Left ventricle myocardium inferior (tissue), 1 donor: Measurements from ENCODE around the gene TRPM1. TPM values are rescaled to one million over a fixed set of nuclear protein-coding genes. Genes with fewer than 3 reads are reported as not detected.

Source experiments
- DNase-seq: peaks from one replicate; pipeline ENCODE4 v3.0.0-alpha.2; 2020
- H3K27ac ChIP-seq: fragments of 200-600 bp; replicated peaks from 2 replicates; pipeline ENCODE4 v1.8.0; 2021
- H3K27me3 ChIP-seq: fragments of 200-600 bp; 2 replicates; pipeline ENCODE4 v1.8.0; 2021; ENCODE audit warnings: low read depth
- H3K36me3 ChIP-seq: fragments of 200-600 bp; 2 replicates; pipeline ENCODE4 v1.8.0; 2021
- H3K4me1 ChIP-seq: fragments of 200-600 bp; 2 replicates; pipeline ENCODE4 v1.8.0; 2021
- H3K4me3 ChIP-seq: fragments of 200-600 bp; 2 replicates; pipeline ENCODE4 v1.8.0; 2021; ENCODE audit warnings: mild to moderate bottlenecking, moderate library complexity
- H3K9me3 ChIP-seq: fragments of 200-600 bp; replicated peaks from 2 replicates; pipeline ENCODE4 v1.8.0; 2021
- CTCF ChIP-seq: fragments of 200-600 bp; IDR thresholded peaks from 2 replicates; pipeline ENCODE4 v1.8.0; 2021; ENCODE audit warnings: antibody characterized with exemption, mild to moderate bottlenecking, borderline replicate concordance
- intact Hi-C: fragments of 100-400 bp; cut with micrococcal nuclease; formaldehyde crosslinking; loops from one replicate; pipeline ENCODE4 v1.11.0; 2022
- total RNA-seq: library from RNA; stranded (reverse); fragmentation: NEBNext Ultra II Directional; extraction: Animal tissue kit (Norgen Biotek cat#: 25700); gene quantifications from one replicate; pipeline ENCODE4 v1.2.1, GENCODE V29; 2021
- donor health status: DM: no; HTN: yes; CAD: no; lungs with severe emphysema.

TRPM1 gene
- total RNA-seq, 1 donor from 2014 or later, result not detected

- H3K27me3 ChIP-seq, result no peaks in the 10 kb centered on the region
- H3K9me3 ChIP-seq, result no peaks in the 10 kb centered on the region
- no peak for TF ChIP-seq CTCF
- DNase-seq, result no peak
- no peaks in the 10 kb centered on the region for H3K36me3 ChIP-seq
- intact Hi-C loops, result no loop called here
- H3K4me3 ChIP-seq, result peak overlapping the region; percentile 93
- peak overlapping the region; percentile 96 for H3K27ac ChIP-seq
- peaks cover 51% of the 10 kb centered on the region for H3K4me1 ChIP-seq
Measured at GRCh38 chr15:30992249-30992864, 109.2 kb downstream of the TRPM1 start.

- intact Hi-C loops, result no loop called here
- no peak for TF ChIP-seq CTCF
- peak; percentile 78 for DNase-seq
- Histone ChIP-seq H3K27me3 (no peaks in the 10 kb centered on the region), H3K4me1 (peaks cover 60% of the 10 kb centered on the region), H3K9me3 (no peaks in the 10 kb centered on the region), H3K27ac (peak within 1 kb of the TSS; percentile 96), H3K4me3 (peak within 1 kb of the TSS; percentile 93), H3K36me3 (peaks cover 4% of the 10 kb centered on the region)
Measured at GRCh38 chr15:30991255-30992235, 110.0 kb downstream of the TRPM1 start, which contains the start of gene MTMR10. Gene MTMR10 (minus strand): TSS chr15:30991628. CDS start chr15:30991506, 122 bp downstream.

- Histone ChIP-seq H3K9me3 (no peaks in the 10 kb centered on the region), H3K27me3 (no peaks in the 10 kb centered on the region), H3K4me1 (peaks cover 68% of the 10 kb centered on the region), H3K27ac (peak overlapping the region; percentile 96), H3K36me3 (peaks cover 10% of the 10 kb centered on the region), H3K4me3 (peak overlapping the region; percentile 93)
- intact Hi-C loops, result no loop called here
- TF ChIP-seq CTCF, result no peak
- DNase-seq, result no peak
Measured at GRCh38 chr15:30990446-30991254, 110.9 kb downstream of the TRPM1 start.

- Histone ChIP-seq H3K4me1 (peaks cover 75% of the 10 kb centered on the region), H3K27me3 (no peaks in the 10 kb centered on the region), H3K9me3 (no peaks in the 10 kb centered on the region), H3K27ac (peak overlapping the region; percentile 96), H3K36me3 (peaks cover 11% of the 10 kb centered on the region), H3K4me3 (peak overlapping the region; percentile 93)
- DNase-seq, result no peak
- TF ChIP-seq CTCF, result no peak
- intact Hi-C loops, result no loop called here
Measured at GRCh38 chr15:30990036-30990435, 111.5 kb downstream of the TRPM1 start.

- no peaks in the 10 kb centered on the region for H3K9me3 ChIP-seq
- H3K36me3 ChIP-seq, result peaks cover 16% of the 10 kb centered on the region
- TF ChIP-seq CTCF, result no peak
- intact Hi-C loops, result no loop called here
- H3K4me1 ChIP-seq, result peaks cover 94% of the 10 kb centered on the region
- H3K27ac ChIP-seq, result peak overlapping the region; percentile 73
- H3K4me3 ChIP-seq, result peak overlapping the region; percentile 24
- no peak for DNase-seq
- no peaks in the 10 kb centered on the region for H3K27me3 ChIP-seq
Measured at GRCh38 chr15:30985081-30985531, 116.4 kb downstream of the TRPM1 start.
